SK-N-SH (cell line): Measurements from ENCODE around the gene GCH1. TPM values are rescaled to one million over a fixed set of nuclear protein-coding genes. Genes with fewer than 3 reads are reported as not detected.
"Not testable (repeated sequence)": the region's sequence is repeated elsewhere in the genome, so short reads cannot be mapped to it uniquely, and the experiment has no call there.

Experiments
- CTCF ChIA-PET: fragments of 300-600, 350-600 bp; formaldehyde crosslinking; extraction: SDS; loops from one replicate; lab custom pipeline; 2021; lab: Yijun Ruan, JAX
- POLR2A ChIA-PET: fragments of 350-600 bp; sonication (Branson Sonifier 250); formaldehyde crosslinking; extraction: SDS; loops from one replicate; lab custom pipeline; 2020; ENCODE audit warnings: antibody characterized with exemption, inconsistent platforms; lab: Yijun Ruan, JAX
- DNase-seq: peaks from one replicate; pipeline ENCODE4 v3.0.0; 2012
- H2AFZ ChIP-seq: fragments of 200-600 bp; sonication (generic); 2 replicates; pipeline ENCODE4 v1.8.1; 2016; ENCODE audit warnings: antibody characterized with exemption, mild to moderate bottlenecking, low read depth
- H3F3A ChIP-seq: fragments of 200-600 bp; sonication (generic); replicated peaks from 2 replicates; pipeline ENCODE3; 2016; ENCODE audit warnings: antibody characterized with exemption, mild to moderate bottlenecking; ENCODE audit not compliant: insufficient read depth
- H3K27ac ChIP-seq, 2 experiments: fragments of 200-500 bp in 1 of 2; fragments of 200-600 bp in 1 of 2; sonication (Bioruptor generic) in 1 of 2; sonication (generic), shearing (Covaris generic) in 1 of 2; 2 replicates each; pipeline versions ENCODE4 v1.5.1 to v1.6.1; 2014 to 2016; ENCODE audit warnings: low read depth in 2 of 2, inconsistent platforms in 1 of 2, low read length in 1 of 2, mild to moderate bottlenecking in 1 of 2, mixed read lengths in 1 of 2
- H3K27me3 ChIP-seq: fragments of 200-600 bp; sonication (generic), shearing (Covaris generic); 2 replicates; pipeline ENCODE4 v1.6.1; 2016; ENCODE audit warnings: mixed run types; ENCODE audit not compliant: insufficient read depth
- H3K36me3 ChIP-seq, 2 experiments: fragments of 200-500 bp in 1 of 2; fragments of 200-600 bp in 1 of 2; sonication (Bioruptor generic) in 1 of 2; sonication (generic) in 1 of 2; replicated peaks in 1 of 2; 2 replicates each; pipeline versions ENCODE3 to v1.5.1; 2014 to 2016; ENCODE audit warnings: low read length in 1 of 2, mild to moderate bottlenecking in 1 of 2; ENCODE audit not compliant: insufficient read depth in 2 of 2, control insufficient read depth in 1 of 2
- H3K4me1 ChIP-seq, 2 experiments: fragments of 200-500 bp in 1 of 2; fragments of 200-600 bp in 1 of 2; sonication (Bioruptor generic) in 1 of 2; sonication (generic), shearing (Covaris generic) in 1 of 2; 2 replicates each; pipeline versions ENCODE4 v1.5.1 to v1.6.1; 2014 to 2016; ENCODE audit warnings: low read depth in 1 of 2, low read length in 1 of 2, mixed run types in 1 of 2; ENCODE audit not compliant: insufficient read depth in 2 of 2, control insufficient read depth in 1 of 2
- H3K4me2 ChIP-seq: fragments of 200-600 bp; sonication (generic), shearing (Covaris generic); 2 replicates; pipeline ENCODE4 v1.6.1; 2017; ENCODE audit warnings: mixed run types
- H3K4me3 ChIP-seq, 2 experiments: fragments of 200-500 bp in 1 of 2; fragments of 200-600 bp in 1 of 2; sonication (Bioruptor generic) in 1 of 2; sonication (generic), shearing (Covaris generic) in 1 of 2; 2 replicates each; pipeline versions ENCODE4 v1.5.1 to v1.8.1; 2014 to 2016; ENCODE audit warnings: low read depth in 2 of 2, inconsistent platforms in 1 of 2, low read length in 1 of 2, mild to moderate bottlenecking in 1 of 2, mixed read lengths in 1 of 2, moderate library complexity in 1 of 2
- H3K79me2 ChIP-seq: fragments of 200-600 bp; sonication (generic); 2 replicates; pipeline ENCODE4 v1.8.1; 2017; ENCODE audit warnings: mild to moderate bottlenecking; ENCODE audit not compliant: insufficient read depth
- H3K9ac ChIP-seq: fragments of 200-600 bp; sonication (generic); 2 replicates; pipeline ENCODE4 v1.6.1; 2017; ENCODE audit warnings: mixed run types
- H3K9me2 ChIP-seq: fragments of 200-600 bp; sonication (generic); 2 replicates; pipeline ENCODE4 v1.6.1; 2017; ENCODE audit warnings: mixed run types
- H3K9me3 ChIP-seq: fragments of 200-600 bp; sonication (generic); 2 replicates; pipeline ENCODE4 v1.6.1; 2017; ENCODE audit warnings: mixed run types, mild to moderate bottlenecking, moderate library complexity
- H4K20me1 ChIP-seq: fragments of 200-600 bp; sonication (generic); 2 replicates; pipeline ENCODE4 v1.6.1; 2017; ENCODE audit warnings: mild to moderate bottlenecking, mixed run types; ENCODE audit not compliant: insufficient read depth
- CHD2 ChIP-seq: fragments of 150-350 bp; IDR thresholded peaks from 2 replicates; pipeline ENCODE4 v1.6.1; 2018; ENCODE audit warnings: low read length; ENCODE audit not compliant: partially characterized antibody
- EP300 ChIP-seq, 2 experiments: IDR thresholded peaks; 2 replicates each; pipeline versions ENCODE4 v1.4.0 to v1.6.1; 2012; ENCODE audit warnings: borderline replicate concordance in 1 of 2, low read depth in 1 of 2, low read length in 1 of 2
- EZH2phosphoT487 ChIP-seq: fragments of 200-600 bp; sonication (generic); IDR thresholded peaks from 2 replicates; pipeline ENCODE4 v1.6.1; 2017; ENCODE audit warnings: low read depth, mixed run types, mild to moderate bottlenecking, antibody characterized with exemption, moderate library complexity, borderline replicate concordance
- FOXJ3 ChIP-seq: sonication (generic); formaldehyde crosslinking; IDR thresholded peaks from 2 replicates; pipeline ENCODE4 v1.5.1; 2020; ENCODE audit warnings: mild to moderate bottlenecking, missing genetic modification reagents
- FOXM1 ChIP-seq: IDR thresholded peaks from 2 replicates; pipeline ENCODE4 v1.4.0; 2012; ENCODE audit warnings: low read depth, mild to moderate bottlenecking
- GABPA ChIP-seq: IDR thresholded peaks from 2 replicates; pipeline ENCODE4 v1.4.0; 2012; ENCODE audit warnings: low read depth, mild to moderate bottlenecking
- IRF3 ChIP-seq: fragments of 150-350 bp; IDR thresholded peaks from 2 replicates; pipeline ENCODE4 v1.6.1; 2016; ENCODE audit warnings: mild to moderate bottlenecking, low read depth, low read length
- MAX ChIP-seq: IDR thresholded peaks from 2 replicates; pipeline ENCODE4 v1.4.0; 2012; ENCODE audit warnings: low read depth
- NRF1 ChIP-seq: IDR thresholded peaks from 2 replicates; pipeline ENCODE4 v1.6.1; 2012; ENCODE audit warnings: low read depth, mild to moderate bottlenecking, low read length
- PBX3 ChIP-seq: IDR thresholded peaks from 2 replicates; pipeline ENCODE4; 2012
- RAD21 ChIP-seq: IDR thresholded peaks from 2 replicates; pipeline ENCODE4 v1.6.1; 2012; ENCODE audit warnings: mild to moderate bottlenecking, low read length
- RFX5 ChIP-seq: IDR thresholded peaks from 2 replicates; pipeline ENCODE4 v1.6.1; 2012; ENCODE audit warnings: mild to moderate bottlenecking, improper control_type of control experiment, low read length
- SIN3A ChIP-seq: IDR thresholded peaks from 2 replicates; pipeline ENCODE4 v1.6.1; 2012; ENCODE audit warnings: low read depth, mild to moderate bottlenecking, low read length, moderate library complexity, borderline replicate concordance
- TCF12 ChIP-seq: IDR thresholded peaks from 2 replicates; pipeline ENCODE4 v1.4.0; 2012
- USF1 ChIP-seq: IDR thresholded peaks from 2 replicates; pipeline ENCODE4 v1.4.0; 2012; ENCODE audit warnings: low read depth, borderline replicate concordance
- USF2 ChIP-seq: fragments of 150-350 bp; IDR thresholded peaks from 2 replicates; pipeline ENCODE4 v1.6.1; 2017; ENCODE audit warnings: antibody characterized with exemption, low read length, low read depth, borderline replicate concordance
- WGBS: methylation state at CpG from one replicate; pipeline ENCODE4 v1.1.6; 2017; ENCODE audit warnings: low lambda C conversion rate; 5-methylcytosine and 5-hydroxymethylcytosine counted together
- polyA plus RNA-seq, 3 experiments: library from polyadenylated mRNA; depleted of rRNA; stranded (reverse); fragments of >200 nt; gene quantifications; 2 replicates each; pipeline ENCODE4 v1.2.3, GENCODE V29; 2012

GCH1 gene
- polyA plus RNA-seq, 1 of the 3 experiments (the other 2 are of a cell fraction) = 2.2 TPM

GRCh38 chr14:54897809-54898555 lies 4.6 kb downstream of the GCH1 start:
- WGBS = 90% methylated on average over 5 of the region's 5 CpGs
- H3K4me2 ChIP-seq, H3K36me3 ChIP-seq, H3K27me3 ChIP-seq, H3K4me3 ChIP-seq, H3F3A ChIP-seq, DNase-seq, H3K9ac ChIP-seq, H3K79me2 ChIP-seq, H3K9me2 ChIP-seq, H2AFZ ChIP-seq, H3K27ac ChIP-seq, H4K20me1 ChIP-seq, H3K9me3 ChIP-seq: not testable (repeated sequence)
- ChIA-PET CTCF (interaction anchor here (1.2 to 3.6 kb wide), 3 partner anchors 11 to 115 kb away, joined by 3 to 13 read pairs (median 3); no protein-coding TSS in a partner anchor), POLR2A (interaction anchor here (1.4 kb wide), 1 partner anchor 15 kb away, joined by 5 read pairs; no protein-coding TSS in a partner anchor)
- peaks cover 5 to 11% of the 10 kb centered on the region in 2 experiments; a peak in 2 of 4 replicates for H3K4me1 ChIP-seq

- CTCF ChIA-PET = interaction anchor here (0.9 kb wide), 2 partner anchors 11 to 122 kb away, joined by 3 to 4 read pairs; no protein-coding TSS in a partner anchor
- 86% methylated on average over 4 of the region's 4 CpGs for WGBS
Measured at GRCh38 chr14:54895683-54896082, 6.9 kb downstream of the GCH1 start.

GRCh38 chr14:54894995-54895394 lies 7.6 kb downstream of the GCH1 start:
- ChIA-PET POLR2A (no interaction called here), CTCF (interaction anchor here (0.9 kb wide), 2 partner anchors 10 to 122 kb away, joined by 3 to 4 read pairs; no protein-coding TSS in a partner anchor)
- Histone ChIP-seq H3K4me1 (peaks cover 0 to 11% of the 10 kb centered on the region in 2 experiments; a peak in 2 of 4 replicates), H3K4me2 (no peak overlapping the region; the same call in 1 of the 2 replicates), H3K9ac (no peak overlapping the region), H4K20me1 (no peaks in the 10 kb centered on the region), H3K9me2 (no peaks in the 10 kb centered on the region), H3K27me3 (no peaks in the 10 kb centered on the region), H2AFZ (peak overlapping the region; percentile 59; the same call in 1 of the 2 replicates), H3K9me3 (no peaks in the 10 kb centered on the region), H3K27ac (peak overlapping the region; percentile 41 to 53; a peak in 3 of 4 replicates), H3K36me3 (no peaks in the 10 kb centered on the region), H3K4me3 (no peak overlapping the region), H3F3A (no peaks in the 10 kb centered on the region), H3K79me2 (no peaks in the 10 kb centered on the region)
- DNase-seq = no peak
- WGBS = 36% methylated on average over 3 of the region's 3 CpGs
- TF ChIP-seq EP300 (IDR thresholded peaks at IDR 0.05; ENCODE audit: borderline replicate concordance in 1 of 2, low read depth in 1 of 2, low read length in 1 of 2) = no peak
- TF ChIP-seq GABPA = no peak
- TF ChIP-seq FOXM1 = no peak
- no peak for TF ChIP-seq FOXJ3 (CRISPR knock-in tag)
- TF ChIP-seq IRF3 = no peak
- TF ChIP-seq RFX5 = no peak
- TF ChIP-seq RAD21 = no peak
- no peak for TF ChIP-seq USF1
- no peak for TF ChIP-seq EZH2phosphoT487
- TF ChIP-seq PBX3 = peak; percentile 39; the same call in 1 of the 2 replicates
- no peak for TF ChIP-seq MAX
- TF ChIP-seq USF2 = no peak
- TF ChIP-seq SIN3A = no peak
- TF ChIP-seq TCF12 = peak; percentile 60; the same call in 1 of the 2 replicates
- TF ChIP-seq NRF1 = no peak

More at GRCh38 chr14:54895683-54896082, 6.9 kb downstream of the GCH1 start:
- H2AFZ ChIP-seq = peak overlapping the region; percentile 59; the same call in 1 of the 2 replicates
- no peaks in the 10 kb centered on the region for H3K36me3 ChIP-seq
- no peak for TF ChIP-seq RFX5
- TF ChIP-seq CHD2 = no peak
- TF ChIP-seq, all 33 proteins: peak for 0
- peak overlapping the region; percentile 41 to 53; a peak in 3 of 4 replicates for H3K27ac ChIP-seq
- peaks cover 0 to 11% of the 10 kb centered on the region in 2 experiments; a peak in 2 of 4 replicates for H3K4me1 ChIP-seq
- POLR2A ChIA-PET = no interaction called here
- H3K9me3 ChIP-seq = no peaks in the 10 kb centered on the region
- no peaks in the 10 kb centered on the region for H3K79me2 ChIP-seq
- no peak overlapping the region for H3K9ac ChIP-seq
- no peaks in the 10 kb centered on the region for H4K20me1 ChIP-seq
- H3K27me3 ChIP-seq = no peaks in the 10 kb centered on the region
- no peaks in the 10 kb centered on the region for H3F3A ChIP-seq
- H3K4me3 ChIP-seq = no peak overlapping the region; a peak in 1 of 4 replicates
- no peaks in the 10 kb centered on the region for H3K9me2 ChIP-seq
- H3K4me2 ChIP-seq = no peak overlapping the region; the same call in 1 of the 2 replicates
- DNase-seq = no peak
